BLaER1 treated with 17β-estradiol and CSF1 and Interleukin-3, amounts not matched to agents 10 nM and 100 nM (cell line): ENCODE results near the gene SIAE.
A peak's percentile ranks its signal among the peaks of the same experiment; 100 is the strongest.

Source experiments
- H3K27ac ChIP-seq, 11 experiments: shearing (Covaris generic); formaldehyde crosslinking; 2 replicates each; pipeline ENCODE4 v1.8.1; 2022
- H3K27me3 ChIP-seq, 11 experiments: shearing (Covaris generic); formaldehyde crosslinking; 2 replicates each; pipeline ENCODE4 v1.8.1; 2022
- H3K36me3 ChIP-seq, 11 experiments: shearing (Covaris generic); formaldehyde crosslinking; 2 replicates each; pipeline ENCODE4 v1.8.1; 2022
- H3K4me1 ChIP-seq, 10 experiments: shearing (Covaris generic); formaldehyde crosslinking; 2 replicates each; pipeline ENCODE4 v1.8.1; 2022
- H3K4me2 ChIP-seq, 11 experiments: shearing (Covaris generic); formaldehyde crosslinking; 2 replicates each; pipeline ENCODE4 v1.8.1; 2022
- H3K4me3 ChIP-seq, 10 experiments: shearing (Covaris generic); formaldehyde crosslinking; 2 replicates each; pipeline ENCODE4 v1.8.1; 2022
- H3K9ac ChIP-seq, 11 experiments: shearing (Covaris generic); formaldehyde crosslinking; 2 replicates each; pipeline ENCODE4 v1.8.1; 2022
- H3K9me3 ChIP-seq, 11 experiments: shearing (Covaris generic); formaldehyde crosslinking; replicated peaks in 1 of 11; 2 replicates each; pipeline ENCODE4 v1.8.1; 2022
- H4K20me1 ChIP-seq, 11 experiments: shearing (Covaris generic); formaldehyde crosslinking; 2 replicates each; pipeline ENCODE4 v1.8.1; 2022
- Cebpa-rat ChIP-seq, 11 experiments: shearing (Covaris generic); IDR thresholded peaks; 2 replicates each; pipeline ENCODE4 v1.8.1; 2022

Gene SIAE

GRCh38 chr11:124657904-124658303 is 15.6 kb downstream of the SIAE start:
- TF ChIP-seq Cebpa-rat (IDR thresholded peaks at IDR 0.05): no peak
- Histone ChIP-seq H3K27me3 (no peaks in the 10 kb centered on the region), H3K4me2 (peak overlapping the region in 4 of 11 experiments; percentile 1 to 37 (median 16); a peak in 4 of 22 replicates), H3K4me3 (no peak overlapping the region), H3K36me3 (peaks cover 0 to 59% (median 0%) of the 10 kb centered on the region in 11 experiments; a peak in 5 of 22 replicates), H3K27ac (no peak overlapping the region), H3K9ac (no peak overlapping the region), H4K20me1 (no peaks in the 10 kb centered on the region; a peak in 1 of 22 replicates), H3K4me1 (peaks cover 0 to 9% (median 0%) of the 10 kb centered on the region in 10 experiments; a peak in 5 of 20 replicates), H3K9me3 (no peaks in the 10 kb centered on the region)

GRCh38 chr11:124656774-124657630 is 16.5 kb downstream of the SIAE start:
- H3K4me2 ChIP-seq: no peak overlapping the region
- no peak for TF ChIP-seq Cebpa-rat (IDR thresholded peaks at IDR 0.05)

GRCh38 chr11:124648610-124649009 is 24.9 kb downstream of the SIAE start:
- H3K4me2 ChIP-seq: no peak overlapping the region
- H3K4me1 ChIP-seq: peaks cover 0 to 15% (median 4%) of the 10 kb centered on the region in 10 experiments; a peak in 12 of 20 replicates

More at GRCh38 chr11:124656774-124657630, 16.5 kb downstream of the SIAE start:
- Histone ChIP-seq H3K9ac (no peak overlapping the region), H3K4me1 (peaks cover 0 to 9% (median 0%) of the 10 kb centered on the region in 10 experiments; a peak in 5 of 20 replicates), H3K4me3 (no peak overlapping the region), H3K36me3 (peaks cover 0 to 68% (median 0%) of the 10 kb centered on the region in 11 experiments; a peak in 5 of 22 replicates), H3K9me3 (no peaks in the 10 kb centered on the region), H3K27me3 (no peaks in the 10 kb centered on the region), H4K20me1 (no peaks in the 10 kb centered on the region; a peak in 1 of 22 replicates), H3K27ac (no peak overlapping the region)

GRCh38 chr11:124646148-124646547 is 27.4 kb downstream of the SIAE start:
- Histone ChIP-seq H3K27me3 (no peaks in the 10 kb centered on the region), H3K9ac (no peak overlapping the region), H3K4me1 (peaks cover 0 to 17% (median 4%) of the 10 kb centered on the region in 10 experiments; a peak in 12 of 20 replicates), H3K9me3 (no peaks in the 10 kb centered on the region), H3K27ac (no peak overlapping the region), H3K4me3 (no peak overlapping the region), H4K20me1 (no peaks in the 10 kb centered on the region), H3K4me2 (no peak overlapping the region), H3K36me3 (peaks cover 0 to 31% (median 0%) of the 10 kb centered on the region in 11 experiments; a peak in 4 of 22 replicates)
- TF ChIP-seq Cebpa-rat (IDR thresholded peaks at IDR 0.05): no peak

More at GRCh38 chr11:124648610-124649009, 24.9 kb downstream of the SIAE start:
- no peak for TF ChIP-seq Cebpa-rat (IDR thresholded peaks at IDR 0.05)
- no peaks in the 10 kb centered on the region for H3K27me3 ChIP-seq
- no peak overlapping the region for H3K27ac ChIP-seq
- H3K9ac ChIP-seq: no peak overlapping the region
- H3K36me3 ChIP-seq: peaks cover 0 to 54% (median 0%) of the 10 kb centered on the region in 11 experiments; a peak in 3 of 22 replicates
- no peaks in the 10 kb centered on the region for H4K20me1 ChIP-seq
- no peaks in the 10 kb centered on the region for H3K9me3 ChIP-seq
- H3K4me3 ChIP-seq: no peak overlapping the region

- H4K20me1 ChIP-seq: no peaks in the 10 kb centered on the region
- peaks cover 0 to 31% (median 10%) of the 10 kb centered on the region in 11 experiments; a peak in 15 of 22 replicates for H3K36me3 ChIP-seq
- H3K4me2 ChIP-seq: peak overlapping the region in 7 of 11 experiments; percentile 27 to 71 (median 34); a peak in 12 of 22 replicates
- no peaks in the 10 kb centered on the region for H3K27me3 ChIP-seq
- H3K4me3 ChIP-seq: no peak overlapping the region
- H3K9ac ChIP-seq: no peak overlapping the region
- H3K4me1 ChIP-seq: peaks cover 0 to 17% (median 4%) of the 10 kb centered on the region in 10 experiments; a peak in 12 of 20 replicates
- no peak for TF ChIP-seq Cebpa-rat (IDR thresholded peaks at IDR 0.05)
- peaks cover 0 to 7% (median 5%) of the 10 kb centered on the region in 11 experiments; a peak in 9 of 22 replicates for H3K9me3 ChIP-seq
- no peak overlapping the region for H3K27ac ChIP-seq
Measured at GRCh38 chr11:124644426-124645280, 28.9 kb downstream of the SIAE start.

GRCh38 chr11:124643605-124644425 is 29.7 kb downstream of the SIAE start:
- Histone ChIP-seq H3K4me2 (peak overlapping the region in 2 of 11 experiments; percentile 34 to 63; a peak in 3 of 22 replicates), H3K27me3 (no peaks in the 10 kb centered on the region), H3K4me1 (peaks cover 0 to 17% (median 4%) of the 10 kb centered on the region in 10 experiments; a peak in 12 of 20 replicates), H3K36me3 (peaks cover 6 to 35% (median 18%) of the 10 kb centered on the region in 11 experiments; a peak in 20 of 22 replicates), H3K27ac (no peak overlapping the region), H3K9ac (no peak overlapping the region), H4K20me1 (no peaks in the 10 kb centered on the region), H3K9me3 (peaks cover 0 to 7% (median 5%) of the 10 kb centered on the region in 11 experiments; a peak in 9 of 22 replicates), H3K4me3 (no peak overlapping the region)
- TF ChIP-seq Cebpa-rat (IDR thresholded peaks at IDR 0.05): no peak

DNA sequence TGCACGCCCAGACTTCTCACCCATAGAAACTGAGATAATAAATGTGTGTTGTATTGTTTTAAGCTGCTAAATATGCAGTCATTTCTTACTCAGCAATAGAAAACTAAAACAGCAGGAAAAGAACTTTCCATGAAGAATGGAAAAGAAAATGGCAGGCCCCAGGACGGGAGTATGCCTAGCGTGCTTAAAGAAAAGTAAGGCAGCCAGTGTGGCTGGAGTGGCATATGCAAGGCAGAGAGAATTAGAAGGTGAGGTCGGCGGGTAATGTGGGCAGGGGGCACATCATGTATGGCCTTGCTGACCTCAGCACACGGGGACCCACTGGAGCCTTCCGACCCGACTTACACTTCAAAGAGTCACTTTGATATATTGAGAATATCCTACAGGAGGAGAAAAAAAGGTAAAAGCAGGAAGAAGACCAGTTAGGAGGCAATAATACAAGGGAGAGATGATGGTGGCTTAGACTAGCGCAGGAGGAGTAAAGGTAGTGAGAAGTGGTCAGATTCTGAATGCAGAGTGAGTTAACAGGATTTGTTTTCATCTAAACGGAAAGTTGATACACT is 30.4 kb downstream of the SIAE start:
- Histone ChIP-seq H3K4me3 (no peak overlapping the region), H3K36me3 (peaks cover 13 to 42% (median 25%) of the 10 kb centered on the region in 11 experiments), H3K27ac (no peak overlapping the region), H3K4me1 (peaks cover 0 to 17% (median 4%) of the 10 kb centered on the region in 10 experiments; a peak in 12 of 20 replicates), H3K9ac (no peak overlapping the region), H3K4me2 (no peak overlapping the region), H3K27me3 (no peaks in the 10 kb centered on the region), H3K9me3 (peaks cover 0 to 7% (median 5%) of the 10 kb centered on the region in 11 experiments; a peak in 9 of 22 replicates), H4K20me1 (no peaks in the 10 kb centered on the region)
- TF ChIP-seq Cebpa-rat (IDR thresholded peaks at IDR 0.05): no peak

DNA sequence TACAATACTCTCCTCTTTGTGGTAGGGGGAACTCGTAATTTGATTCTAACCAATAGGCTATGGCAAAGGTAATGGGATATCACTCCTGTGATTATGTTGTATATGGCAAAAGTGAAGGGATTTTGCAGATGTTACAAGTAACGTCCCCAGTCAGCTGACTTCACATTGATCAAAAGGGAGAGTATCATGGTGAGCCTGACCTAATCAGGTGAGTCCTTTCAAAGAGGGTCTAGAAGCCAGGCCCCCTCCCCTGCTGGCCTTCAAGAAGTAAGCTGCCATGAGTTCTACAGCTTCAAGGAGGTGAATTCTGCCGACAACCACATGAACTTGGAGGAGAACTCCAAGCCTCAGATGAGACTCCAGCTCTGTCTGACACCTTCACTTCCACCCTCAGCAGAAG is 30.9 kb downstream of the SIAE start:
- Histone ChIP-seq H4K20me1 (no peaks in the 10 kb centered on the region), H3K36me3 (peaks cover 18 to 43% (median 30%) of the 10 kb centered on the region in 11 experiments), H3K4me2 (no peak overlapping the region), H3K27ac (no peak overlapping the region), H3K27me3 (no peaks in the 10 kb centered on the region), H3K9me3 (peaks cover 0 to 7% (median 5%) of the 10 kb centered on the region in 11 experiments; a peak in 9 of 22 replicates), H3K4me3 (no peak overlapping the region), H3K9ac (no peak overlapping the region), H3K4me1 (peaks cover 0 to 17% (median 4%) of the 10 kb centered on the region in 10 experiments; a peak in 12 of 20 replicates)
- TF ChIP-seq Cebpa-rat (IDR thresholded peaks at IDR 0.05): no peak
